ENCODE measurements around the gene KCTD16.

KCTD16 gene

GRCh38 chr5:144427866-144428265, 257.2 kb downstream of the KCTD16 start:
- Histone ChIP-seq H3K9me3 (replicated peaks; ENCODE audit: insufficient read depth, low read length) (no peaks in the 10 kb centered on the region), H3K79me2 (ENCODE audit: low read length) (no peaks in the 10 kb centered on the region), H3K9ac (ENCODE audit: low read length) (no peak overlapping the region), H2AFZ (ENCODE audit: low read length) (no peak overlapping the region), H3K9me2 (replicated peaks; ENCODE audit: insufficient read depth, low read length) (no peaks in the 10 kb centered on the region), H3K4me1 (ENCODE audit: low read length) (no peaks in the 10 kb centered on the region), H3K27ac (ENCODE audit: low read length) (no peak overlapping the region), H3K27me3 (replicated peaks; ENCODE audit: insufficient read depth, low read length) (no peaks in the 10 kb centered on the region), H3K36me3 (replicated peaks; ENCODE audit: insufficient read depth, low read length) (no peaks in the 10 kb centered on the region), H3K4me3 (ENCODE audit: low read length) (no peak overlapping the region), H3K4me2 (ENCODE audit: low read depth, low read length) (no peak overlapping the region), H4K20me1 (ENCODE audit: insufficient read depth, low read length) (no peaks in the 10 kb centered on the region), H3F3A (ENCODE audit: insufficient read depth, low read length) (no peaks in the 10 kb centered on the region)
- TF ChIP-seq EZH2 (optimal IDR thresholded peaks at IDR 0.05; ENCODE audit: low read depth, low read length) (no peak), EZH2phosphoT487 (IDR thresholded peaks at IDR 0.05; ENCODE audit: low read length) (no peak), CTCF (IDR thresholded peaks at IDR 0.05; ENCODE audit: low read length) (no peak)
- DNase-seq = no peak

GRCh38 chr5:144428326-144428725, 257.7 kb downstream of the KCTD16 start:
- no peak overlapping the region for H3K9ac ChIP-seq (ENCODE audit: low read length)

GRCh38 chr5:144429405-144429804, 258.7 kb downstream of the KCTD16 start:
- Histone ChIP-seq H3K9me3 (replicated peaks; ENCODE audit: insufficient read depth, low read length) (no peaks in the 10 kb centered on the region), H3K4me1 (ENCODE audit: low read length) (no peaks in the 10 kb centered on the region), H3F3A (ENCODE audit: insufficient read depth, low read length) (no peaks in the 10 kb centered on the region), H3K36me3 (replicated peaks; ENCODE audit: insufficient read depth, low read length) (no peaks in the 10 kb centered on the region), H3K27me3 (replicated peaks; ENCODE audit: insufficient read depth, low read length) (no peaks in the 10 kb centered on the region), H3K27ac (ENCODE audit: low read length) (no peak overlapping the region), H4K20me1 (ENCODE audit: insufficient read depth, low read length) (no peaks in the 10 kb centered on the region), H3K4me3 (ENCODE audit: low read length) (no peak overlapping the region), H3K79me2 (ENCODE audit: low read length) (no peaks in the 10 kb centered on the region), H3K9me2 (replicated peaks; ENCODE audit: insufficient read depth, low read length) (no peaks in the 10 kb centered on the region), H2AFZ (ENCODE audit: low read length) (no peak overlapping the region), H3K9ac (ENCODE audit: low read length) (no peak overlapping the region), H3K4me2 (ENCODE audit: low read depth, low read length) (no peak overlapping the region)
- DNase-seq = no peak
- no peak for TF ChIP-seq CTCF (IDR thresholded peaks at IDR 0.05; ENCODE audit: low read length)
- no peak for TF ChIP-seq EZH2 (optimal IDR thresholded peaks at IDR 0.05; ENCODE audit: low read depth, low read length)
- no peak for TF ChIP-seq EZH2phosphoT487 (IDR thresholded peaks at IDR 0.05; ENCODE audit: low read length)

More at GRCh38 chr5:144428326-144428725, 257.7 kb downstream of the KCTD16 start:
- no peak overlapping the region for H3K4me2 ChIP-seq (ENCODE audit: low read depth, low read length)
- no peak overlapping the region for H3K4me3 ChIP-seq (ENCODE audit: low read length)
- H3K9me2 ChIP-seq (replicated peaks; ENCODE audit: insufficient read depth, low read length) = no peaks in the 10 kb centered on the region
- TF ChIP-seq CTCF (IDR thresholded peaks at IDR 0.05; ENCODE audit: low read length) = no peak
- TF ChIP-seq EZH2 (optimal IDR thresholded peaks at IDR 0.05; ENCODE audit: low read depth, low read length) = no peak
- no peaks in the 10 kb centered on the region for H3K36me3 ChIP-seq (replicated peaks; ENCODE audit: insufficient read depth, low read length)
- H3K9me3 ChIP-seq (replicated peaks; ENCODE audit: insufficient read depth, low read length) = no peaks in the 10 kb centered on the region
- H3K79me2 ChIP-seq (ENCODE audit: low read length) = no peaks in the 10 kb centered on the region
- DNase-seq = no peak
- no peaks in the 10 kb centered on the region for H4K20me1 ChIP-seq (ENCODE audit: insufficient read depth, low read length)
- H3K27ac ChIP-seq (ENCODE audit: low read length) = no peak overlapping the region
- no peak overlapping the region for H2AFZ ChIP-seq (ENCODE audit: low read length)
- H3F3A ChIP-seq (ENCODE audit: insufficient read depth, low read length) = no peaks in the 10 kb centered on the region
- H3K4me1 ChIP-seq (ENCODE audit: low read length) = no peaks in the 10 kb centered on the region
- no peaks in the 10 kb centered on the region for H3K27me3 ChIP-seq (replicated peaks; ENCODE audit: insufficient read depth, low read length)
